Measurements from ENCODE around the gene SHROOM3.

DNA sequence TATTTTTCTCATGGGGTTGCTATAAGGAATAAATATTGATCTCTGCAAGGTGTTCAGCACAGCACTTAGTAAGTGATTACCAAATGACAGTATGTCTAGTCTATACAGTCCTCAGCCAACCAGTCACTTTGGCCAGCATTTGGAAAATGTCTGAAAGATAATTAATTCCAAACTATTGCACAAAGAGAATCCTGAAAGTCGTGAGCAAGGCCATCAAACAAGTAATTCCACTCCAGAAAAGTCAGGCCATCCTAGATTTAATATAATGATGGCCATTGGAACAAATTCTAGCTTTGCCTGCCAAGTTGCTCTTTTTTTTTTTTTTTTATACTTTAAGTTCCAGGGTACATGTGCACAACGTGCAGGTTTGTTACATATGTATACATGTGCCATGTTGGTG, 96.6 kb downstream of the SHROOM3 start:
- no peak for TF ChIP-seq POLR2AphosphoS5 (IDR thresholded peaks at IDR 0.05)
- TF ChIP-seq, protein P1, sequence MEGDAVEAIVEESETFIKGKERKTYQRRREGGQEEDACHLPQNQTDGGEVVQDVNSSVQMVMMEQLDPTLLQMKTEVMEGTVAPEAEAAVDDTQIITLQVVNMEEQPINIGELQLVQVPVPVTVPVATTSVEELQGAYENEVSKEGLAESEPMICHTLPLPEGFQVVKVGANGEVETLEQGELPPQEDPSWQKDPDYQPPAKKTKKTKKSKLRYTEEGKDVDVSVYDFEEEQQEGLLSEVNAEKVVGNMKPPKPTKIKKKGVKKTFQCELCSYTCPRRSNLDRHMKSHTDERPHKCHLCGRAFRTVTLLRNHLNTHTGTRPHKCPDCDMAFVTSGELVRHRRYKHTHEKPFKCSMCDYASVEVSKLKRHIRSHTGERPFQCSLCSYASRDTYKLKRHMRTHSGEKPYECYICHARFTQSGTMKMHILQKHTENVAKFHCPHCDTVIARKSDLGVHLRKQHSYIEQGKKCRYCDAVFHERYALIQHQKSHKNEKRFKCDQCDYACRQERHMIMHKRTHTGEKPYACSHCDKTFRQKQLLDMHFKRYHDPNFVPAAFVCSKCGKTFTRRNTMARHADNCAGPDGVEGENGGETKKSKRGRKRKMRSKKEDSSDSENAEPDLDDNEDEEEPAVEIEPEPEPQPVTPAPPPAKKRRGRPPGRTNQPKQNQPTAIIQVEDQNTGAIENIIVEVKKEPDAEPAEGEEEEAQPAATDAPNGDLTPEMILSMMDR (IDR thresholded peaks at IDR 0.05): no peak

Measured in stomach (tissue), 4 donors.